H1 (cell line): ENCODE results near the gene SPTBN5. TPM values are rescaled to one million over a fixed set of nuclear protein-coding genes. Genes with fewer than 3 reads are reported as not detected.

Source experiments
- CTCF ChIA-PET: fragments of 300-600 bp; sonication (Branson Sonifier 250); formaldehyde crosslinking; loops from one replicate; lab custom pipeline; 2021; ENCODE audit not compliant: partially characterized antibody; lab: Charles Lee
- POLR2A ChIA-PET: fragments of 300-600 bp; sonication (Branson Sonifier 250); formaldehyde crosslinking; loops from one replicate; lab custom pipeline; 2021; ENCODE audit warnings: inconsistent platforms; ENCODE audit not compliant: partially characterized antibody; lab: Charles Lee
- DNase-seq, 2 experiments: peaks; one replicate each; pipeline versions ENCODE4 v3.0.0 to v3.0.0-alpha.2; 2010 to 2022; ENCODE audit warnings: low spot score in 2 of 2, low read depth in 1 of 2, mixed read lengths in 1 of 2
- FAIRE-seq: peaks from 2 replicates; lab custom pipeline; 2011; peaks lifted over from hg19 to GRCh38; lab: Jason Lieb, UNC
- H2AFZ ChIP-seq: 2 replicates; pipeline ENCODE4 v1.8.1; 2012; ENCODE audit warnings: low read length, inconsistent platforms
- H2AK5ac ChIP-seq: 2 replicates; pipeline ENCODE4 v1.6.1; 2013; ENCODE audit warnings: low read depth, low read length
- H2BK120ac ChIP-seq: replicated peaks from 2 replicates; pipeline ENCODE3; 2013; ENCODE audit warnings: low read depth, low read length, inconsistent platforms
- H2BK12ac ChIP-seq: 2 replicates; pipeline ENCODE4 v1.6.1; 2013; ENCODE audit warnings: low read depth, low read length
- H2BK15ac ChIP-seq: 2 replicates; pipeline ENCODE4 v1.6.1; 2013; ENCODE audit warnings: low read length
- H2BK20ac ChIP-seq: 2 replicates; pipeline ENCODE4 v1.6.1; 2013; ENCODE audit warnings: low read length
- H2BK5ac ChIP-seq: 2 replicates; pipeline ENCODE4 v1.6.1; 2013; ENCODE audit warnings: low read depth, low read length
- H3K14ac ChIP-seq: 2 replicates; pipeline ENCODE4 v1.6.1; 2013; ENCODE audit warnings: inconsistent platforms; ENCODE audit not compliant: insufficient read length
- H3K18ac ChIP-seq: 2 replicates; pipeline ENCODE4 v1.6.1; 2013; ENCODE audit warnings: low read length; ENCODE audit errors: extremely low read depth
- H3K23ac ChIP-seq: 2 replicates; pipeline ENCODE4 v1.6.1; 2013; ENCODE audit warnings: inconsistent platforms; ENCODE audit not compliant: insufficient read length
- H3K23me2 ChIP-seq: 2 replicates; pipeline ENCODE4 v1.6.1; 2013; ENCODE audit warnings: low read depth, low read length
- H3K27ac ChIP-seq: 2 replicates; pipeline ENCODE4 v1.6.1; 2011; ENCODE audit warnings: low read depth, low read length, inconsistent platforms
- H3K27me3 ChIP-seq, 4 experiments: replicated peaks in 1 of 4; 1 replicate in 1 of 4; 2 replicates in 3 of 4; pipeline versions ENCODE4 v1.6.1 to v1.8.1; 2011 to 2013; ENCODE audit warnings: low read length in 3 of 4, mild to moderate bottlenecking in 3 of 4, inconsistent platforms in 2 of 4, mixed read lengths in 2 of 4, moderate library complexity in 1 of 4; ENCODE audit not compliant: control insufficient read depth in 3 of 4, insufficient read depth in 3 of 4; ENCODE audit errors: extremely low read depth in 1 of 4
- H3K36me3 ChIP-seq, 4 experiments: 2 replicates each; pipeline versions ENCODE4 v1.6.1 to v1.8.1; 2011 to 2013; ENCODE audit warnings: mild to moderate bottlenecking in 4 of 4, low read length in 3 of 4, moderate library complexity in 2 of 4, control low read depth in 1 of 4, inconsistent platforms in 1 of 4; ENCODE audit not compliant: insufficient read depth in 4 of 4, control insufficient read depth in 2 of 4
- H3K4ac ChIP-seq: replicated peaks from 2 replicates; pipeline ENCODE3; 2013; ENCODE audit warnings: low read length, low read depth, mixed read lengths, inconsistent platforms; ENCODE audit not compliant: insufficient read length
- H3K4me1 ChIP-seq, 4 experiments: replicated peaks in 1 of 4; 1 replicate in 1 of 4; 2 replicates in 3 of 4; pipeline versions ENCODE4 v1.6.1 to v1.8.1; 2011 to 2013; ENCODE audit warnings: low read length in 3 of 4, inconsistent platforms in 2 of 4, mixed read lengths in 1 of 4; ENCODE audit not compliant: insufficient read depth in 4 of 4, control insufficient read depth in 3 of 4
- H3K4me2 ChIP-seq, 2 experiments: 2 replicates each; pipeline versions ENCODE4 v1.6.1 to v1.8.1; 2011 to 2013; ENCODE audit warnings: low read depth in 2 of 2, low read length in 2 of 2, control low read depth in 1 of 2, inconsistent platforms in 1 of 2, mild to moderate bottlenecking in 1 of 2; ENCODE audit not compliant: insufficient read depth in 1 of 2
- H3K4me3 ChIP-seq, 4 experiments: fragments of 200-600, 300-600 bp in 1 of 4; sonication (generic), shearing (Covaris generic), sonication (Bioruptor Twin) in 1 of 4; 2 replicates each; pipeline versions ENCODE4 v1.5.1 to v1.8.1; 2011 to 2016; ENCODE audit warnings: low read length in 4 of 4, low read depth in 3 of 4, control low read depth in 2 of 4, inconsistent platforms in 2 of 4, mild to moderate bottlenecking in 2 of 4, mixed read lengths in 1 of 4, moderate library complexity in 1 of 4; ENCODE audit not compliant: insufficient read depth in 2 of 4; ENCODE audit errors: extremely low read depth in 1 of 4
- H3K56ac ChIP-seq: replicated peaks from 2 replicates; pipeline ENCODE3; 2013; ENCODE audit warnings: low read depth, mild to moderate bottlenecking, mixed read lengths, low read length, inconsistent platforms; ENCODE audit not compliant: insufficient read length
- H3K79me1 ChIP-seq: 2 replicates; pipeline ENCODE4 v1.6.1; 2013; ENCODE audit warnings: low read depth, low read length, control low read depth
- H3K79me2 ChIP-seq, 2 experiments: 2 replicates each; pipeline versions ENCODE4 v1.6.1 to v1.8.1; 2012 to 2013; ENCODE audit warnings: low read length in 2 of 2, mild to moderate bottlenecking in 2 of 2, inconsistent platforms in 1 of 2; ENCODE audit not compliant: insufficient read depth in 2 of 2, control insufficient read depth in 1 of 2
- H3K9ac ChIP-seq, 4 experiments: replicated peaks in 1 of 4; 1 replicate in 1 of 4; 2 replicates in 3 of 4; pipeline versions ENCODE4 v1.6.1 to v1.8.1; 2011 to 2013; ENCODE audit warnings: low read depth in 3 of 4, low read length in 3 of 4, control low read depth in 2 of 4, mild to moderate bottlenecking in 2 of 4, moderate library complexity in 2 of 4, inconsistent platforms in 1 of 4; ENCODE audit errors: extremely low read depth in 1 of 4
- H3K9me3 ChIP-seq, 2 experiments: 2 replicates each; pipeline versions ENCODE4 v1.6.1 to v1.8.1; 2012 to 2013; ENCODE audit warnings: mild to moderate bottlenecking in 2 of 2, moderate library complexity in 2 of 2, control low read depth in 1 of 2, inconsistent platforms in 1 of 2, low read depth in 1 of 2, low read length in 1 of 2, mixed read lengths in 1 of 2; ENCODE audit not compliant: insufficient read depth in 2 of 2
- H4K20me1 ChIP-seq, 2 experiments: replicated peaks in 1 of 2; 2 replicates each; pipeline versions ENCODE3 to v1.8.1; 2011 to 2013; ENCODE audit warnings: inconsistent platforms in 2 of 2, low read length in 2 of 2, mild to moderate bottlenecking in 1 of 2; ENCODE audit not compliant: insufficient read depth in 2 of 2, control insufficient read depth in 1 of 2
- H4K5ac ChIP-seq: 2 replicates; pipeline ENCODE4 v1.6.1; 2013; ENCODE audit warnings: low read length, low read depth, mixed read lengths, inconsistent platforms; ENCODE audit not compliant: insufficient read length
- H4K8ac ChIP-seq: 2 replicates; pipeline ENCODE4 v1.8.0; 2013; ENCODE audit warnings: mild to moderate bottlenecking, moderate library complexity, low read length, inconsistent platforms; ENCODE audit not compliant: insufficient read depth; ENCODE audit errors: extremely low read depth
- H4K91ac ChIP-seq: replicated peaks from 2 replicates; pipeline ENCODE3; 2013; ENCODE audit warnings: low read length, mixed read lengths, inconsistent platforms; ENCODE audit not compliant: insufficient read length
- BRCA1 ChIP-seq: IDR thresholded peaks from 2 replicates; pipeline ENCODE4 v1.6.1; 2012; ENCODE audit warnings: low read depth, low read length, improper control_type of control experiment
- EGR1 ChIP-seq: IDR thresholded peaks from 2 replicates; pipeline ENCODE4 v1.6.1; 2011; ENCODE audit warnings: low read depth, low read length, borderline replicate concordance
- HDAC2 ChIP-seq, 2 experiments: fragments of 300-600 bp in 1 of 2; sonication (generic) in 1 of 2; IDR thresholded peaks; 2 replicates each; pipeline ENCODE4 v1.6.1; 2011 to 2012; ENCODE audit warnings: low read depth in 2 of 2, low read length in 2 of 2, mild to moderate bottlenecking in 2 of 2, moderate library complexity in 2 of 2, borderline replicate concordance in 1 of 2, inconsistent platforms in 1 of 2
- KDM1A ChIP-seq: fragments of 200-600, 300-600 bp; sonication (generic); IDR thresholded peaks from 2 replicates; pipeline ENCODE4 v1.7.1; 2016; ENCODE audit warnings: mild to moderate bottlenecking, low read length, borderline replicate concordance
- SUZ12 ChIP-seq: fragments of 200-600 bp; sonication (generic); IDR thresholded peaks from 2 replicates; pipeline ENCODE4 v1.6.1; 2012; ENCODE audit warnings: mild to moderate bottlenecking, inconsistent platforms, low read length, moderate library complexity, mixed read lengths
- WGBS, 2 experiments: shearing (Covaris generic) in 1 of 2; methylation state at CpG; one replicate each; pipeline versions ENCODE4 v1.1.6 to v1.1.7; 2013 to 2015; ENCODE audit warnings: low lambda C conversion rate in 2 of 2, mixed read lengths in 2 of 2, inconsistent platforms in 1 of 2, low coverage in 1 of 2, missing lambda C conversion rate in 1 of 2; ENCODE audit not compliant: insufficient replicate concordance in 2 of 2, insufficient coverage in 1 of 2, insufficient read length in 1 of 2; ENCODE audit errors: extremely low coverage in 1 of 2, missing lambda C conversion rate in 1 of 2; 5-methylcytosine and 5-hydroxymethylcytosine counted together
- polyA plus RNA-seq, 7 experiments: library from polyadenylated mRNA; depleted of rRNA in 3 of 7; stranded (reverse) in 5 of 7; unstranded in 2 of 7; fragments of >200 nt in 5 of 7; fragments of 200-250 nt in 2 of 7; gene quantifications; 1 replicate in 5 of 7; 2 replicates in 1 of 7; 4 replicates in 1 of 7; pipeline versions ENCODE4 v1.2.1 to v1.2.3, GENCODE V29; 2011 to 2013; ENCODE audit warnings: missing spikeins in 2 of 7, mixed read lengths in 2 of 7
- total RNA-seq: library from RNA; stranded (reverse); fragmentation: NEBNext Ultra II Directional; extraction: Animal tissue kit (Norgen Biotek cat#: 25700); gene quantifications from 2 replicates; pipeline ENCODE4 v1.2.1, GENCODE V29; 2021

Gene SPTBN5
- total and polyA plus RNA-seq, 2 of the 8 experiments (the other 6 are each of a cell fraction or from before 2014, with no cell fraction given), result 0.32 to 0.84 TPM

DNA sequence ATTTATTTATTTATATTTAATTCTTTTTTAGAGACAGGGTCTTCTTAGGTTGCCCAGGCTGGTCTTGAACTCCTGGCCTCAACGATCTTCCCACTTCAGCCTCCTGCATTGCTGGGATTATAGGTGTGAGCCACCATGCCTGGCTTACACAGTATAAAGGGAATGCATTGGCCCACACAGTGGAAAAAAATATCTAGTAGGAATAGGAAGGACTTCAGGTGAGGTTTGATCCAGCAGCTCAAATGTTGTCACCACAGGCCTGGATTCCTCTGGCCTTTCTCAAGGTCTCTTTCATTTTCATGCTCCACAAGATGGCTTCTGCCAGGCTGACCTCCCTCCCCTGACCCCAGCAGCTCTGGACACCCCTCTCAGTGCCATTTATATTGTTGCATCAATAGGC, 2.1 kb upstream of the SPTBN5 start:
- no peak for FAIRE-seq
- H3K9ac ChIP-seq, result no peak overlapping the region
- H2BK120ac ChIP-seq, result no peak overlapping the region
- no peak overlapping the region for H2BK15ac ChIP-seq
- no peak overlapping the region for H2BK12ac ChIP-seq
- WGBS, 2 experiments, result 88% methylated on average over 1 of the region's 1 CpG; no CpG with 5 or more reads in 1 of the 2 experiments
- ChIA-PET POLR2A (interaction anchor here (1.8 kb wide), 1 partner anchor 10 kb away, joined by 6 read pairs; no protein-coding TSS in a partner anchor), CTCF (interaction anchor here (0.5 to 2.5 kb wide), 11 partner anchors 8 to 630 kb away, joined by 3 to 24 read pairs (median 4); no protein-coding TSS in a partner anchor)
- no peaks in the 10 kb centered on the region for H3K79me2 ChIP-seq
- H2AK5ac ChIP-seq, result no peak overlapping the region
- H3K23me2 ChIP-seq, result no peaks in the 10 kb centered on the region
- H3K23ac ChIP-seq, result no peak overlapping the region
- no peak overlapping the region for H4K8ac ChIP-seq
- no peak overlapping the region for H2BK5ac ChIP-seq
- DNase-seq, result no peak
- no peaks in the 10 kb centered on the region for H4K20me1 ChIP-seq
- no peak overlapping the region for H3K4me3 ChIP-seq
- H3K4me1 ChIP-seq, result peaks cover 0 to 2% (median 0%) of the 10 kb centered on the region in 4 experiments; a peak in 1 of 7 replicates
- H2BK20ac ChIP-seq, result no peak overlapping the region
- no peak overlapping the region for H3K18ac ChIP-seq
- no peak overlapping the region for H3K14ac ChIP-seq
- no peaks in the 10 kb centered on the region for H3K79me1 ChIP-seq
- no peaks in the 10 kb centered on the region for H3K9me3 ChIP-seq
- no peak overlapping the region for H3K4me2 ChIP-seq
- H3K36me3 ChIP-seq, result peaks cover 3 to 10% (median 5%) of the 10 kb centered on the region in 4 experiments; a peak in 4 of 8 replicates
- H4K91ac ChIP-seq, result no peak overlapping the region
- TF ChIP-seq SUZ12, result no peak
- TF ChIP-seq EGR1, result no peak
- TF ChIP-seq HDAC2 (IDR thresholded peaks at IDR 0.05; ENCODE audit: borderline replicate concordance in 1 of 2, low read depth in 2 of 2, low read length in 2 of 2), result 0 out of 4 replicates have a peak, but pooled peaks of 1 of the 2 experiments have one; percentile 68
- TF ChIP-seq KDM1A, result peak; percentile 82
- no peak for TF ChIP-seq BRCA1
- no peak overlapping the region for H3K56ac ChIP-seq
- H4K5ac ChIP-seq, result no peak overlapping the region
- no peak overlapping the region for H2AFZ ChIP-seq
- H3K27ac ChIP-seq, result no peak overlapping the region
- H3K4ac ChIP-seq, result no peak overlapping the region
- H3K27me3 ChIP-seq, result no peaks in the 10 kb centered on the region
